Peyer's patch (tissue), 4 donors: ENCODE results near the gene MPZ.

ENCODE experiments used
- CTCF ChIP-seq, 6 experiments: fragments of 450-650 bp in 4 of 6; fragments of 200-600 bp in 2 of 6; sonication (generic) in 1 of 6; IDR thresholded peaks; one replicate each; pipeline ENCODE4 v1.5.1; 2017 to 2019; ENCODE audit warnings: antibody characterized with exemption in 6 of 6, mild to moderate bottlenecking in 3 of 6, moderate library complexity in 1 of 6
- POLR2A ChIP-seq, 2 donors: fragments of 450-650 bp; IDR thresholded peaks; one replicate each; pipeline ENCODE4 v1.5.1; 2017; ENCODE audit warnings: antibody characterized with exemption in 2 of 2, mild to moderate bottlenecking in 2 of 2, moderate library complexity in 2 of 2

DNA sequence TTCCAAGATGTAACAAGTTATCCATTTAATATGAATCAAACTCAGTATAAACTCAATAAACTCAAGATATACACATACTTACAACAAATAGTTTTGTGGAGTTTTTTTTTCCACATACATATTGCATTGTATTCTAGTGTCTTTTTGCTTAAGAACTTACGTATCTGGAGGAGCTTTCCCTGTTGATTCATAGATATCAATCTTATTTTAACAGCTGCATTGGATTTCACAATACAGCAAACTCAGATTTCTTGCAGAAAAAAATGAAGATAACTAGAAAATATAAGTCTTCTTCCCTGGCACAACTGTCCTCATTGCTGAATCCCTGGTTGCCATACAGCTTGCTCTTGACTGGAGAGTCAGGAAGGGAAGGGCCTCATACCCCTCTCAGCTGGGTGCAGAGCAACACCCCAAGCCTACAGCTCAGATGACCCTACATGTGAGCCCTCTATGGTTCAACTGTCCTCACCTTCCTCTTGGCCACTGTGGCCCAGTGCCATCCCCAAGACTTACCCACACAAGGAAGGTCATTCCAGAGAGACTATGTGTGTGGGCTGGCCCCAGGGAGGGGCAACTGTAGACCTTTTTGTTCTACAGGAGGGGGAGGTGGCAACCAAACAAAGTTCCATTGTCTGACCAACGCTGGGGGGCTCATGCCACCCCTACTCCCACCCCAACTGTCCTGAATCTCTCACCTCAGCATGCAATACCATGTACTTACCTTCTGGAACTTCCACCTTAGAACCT, 1.7 kb downstream of the MPZ start:
- TF ChIP-seq POLR2A (IDR thresholded peaks at IDR 0.05) (no peak), CTCF (IDR thresholded peaks at IDR 0.05) (no peak)
